Measurements from ENCODE around the gene PTS. TPM values are rescaled to one million over a fixed set of nuclear protein-coding genes. Genes with fewer than 3 reads are reported as not detected.

Gene PTS
- polyA plus RNA-seq, 3 donors = 11.8 to 25.0 (median 14.0) TPM

DNA sequence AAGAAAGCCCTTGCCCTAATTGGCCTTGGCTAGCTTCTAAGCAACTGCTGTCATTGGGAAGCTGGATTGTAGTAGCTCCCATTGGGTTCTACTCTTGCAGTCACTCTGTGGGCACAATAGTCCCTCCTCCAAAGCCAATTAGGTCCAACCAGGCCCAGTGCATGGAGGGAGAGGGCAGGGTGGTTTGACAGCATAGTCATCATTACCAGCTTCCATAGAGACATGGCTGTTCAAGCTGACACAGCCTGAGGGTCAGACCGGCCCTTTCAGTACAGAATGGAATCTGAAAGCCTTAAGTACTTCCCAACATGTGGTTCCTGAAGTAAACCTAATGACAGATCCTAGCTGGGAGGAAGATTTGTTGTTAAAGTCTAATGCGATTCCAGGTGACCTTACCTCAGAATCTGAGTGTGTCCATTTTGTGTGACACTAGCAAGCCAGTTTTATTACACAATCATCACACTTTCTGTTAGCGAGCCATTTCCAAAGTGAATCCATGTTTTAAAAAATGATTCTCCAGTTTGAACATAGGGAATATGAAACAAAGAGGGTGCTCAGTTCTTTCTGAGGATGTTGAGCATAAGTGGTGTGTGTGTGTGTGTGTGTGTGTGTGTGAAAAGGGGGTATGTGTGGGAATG is 27.5 kb downstream of the PTS start:
- no peaks in the 10 kb centered on the region for H3K9me3 ChIP-seq (replicated peaks in 1 of 2; ENCODE audit: control insufficient read depth in 1 of 2, insufficient read depth in 1 of 2, low read length in 2 of 2)
- no peak overlapping the region for H3K9ac ChIP-seq (ENCODE audit: insufficient read depth, low read length, poor library complexity, severe bottlenecking)
- H3K4me3 Mint-ChIP-seq = no peak overlapping the region
- no peaks in the 10 kb centered on the region for H3K4me1 ChIP-seq (ENCODE audit: control insufficient read depth in 1 of 2, insufficient read depth in 2 of 2, low read length in 2 of 2)
- H4K20me1 ChIP-seq (ENCODE audit: insufficient read depth, low read length) = no peaks in the 10 kb centered on the region
- DNase-seq = no peak
- intact Hi-C loops (cut with micrococcal nuclease) = no loop called here
- H3K27me3 Mint-ChIP-seq (ENCODE audit: low read depth in 3 of 3) = peaks cover 0 to 2% (median 0%) of the 10 kb centered on the region in 3 donors
- H3K4me1 Mint-ChIP-seq = no peaks in the 10 kb centered on the region
- 100% methylated on average over 1 of the region's 3 CpGs for WGBS (ENCODE audit: insufficient coverage)
- no peak overlapping the region for H3K27ac Mint-ChIP-seq
- no peak overlapping the region for H3K27ac ChIP-seq (ENCODE audit: low read depth in 1 of 2, low read length in 2 of 2)
- H3K79me2 ChIP-seq (ENCODE audit: insufficient read depth, low read length) = no peaks in the 10 kb centered on the region
- TF ChIP-seq, protein P1, sequence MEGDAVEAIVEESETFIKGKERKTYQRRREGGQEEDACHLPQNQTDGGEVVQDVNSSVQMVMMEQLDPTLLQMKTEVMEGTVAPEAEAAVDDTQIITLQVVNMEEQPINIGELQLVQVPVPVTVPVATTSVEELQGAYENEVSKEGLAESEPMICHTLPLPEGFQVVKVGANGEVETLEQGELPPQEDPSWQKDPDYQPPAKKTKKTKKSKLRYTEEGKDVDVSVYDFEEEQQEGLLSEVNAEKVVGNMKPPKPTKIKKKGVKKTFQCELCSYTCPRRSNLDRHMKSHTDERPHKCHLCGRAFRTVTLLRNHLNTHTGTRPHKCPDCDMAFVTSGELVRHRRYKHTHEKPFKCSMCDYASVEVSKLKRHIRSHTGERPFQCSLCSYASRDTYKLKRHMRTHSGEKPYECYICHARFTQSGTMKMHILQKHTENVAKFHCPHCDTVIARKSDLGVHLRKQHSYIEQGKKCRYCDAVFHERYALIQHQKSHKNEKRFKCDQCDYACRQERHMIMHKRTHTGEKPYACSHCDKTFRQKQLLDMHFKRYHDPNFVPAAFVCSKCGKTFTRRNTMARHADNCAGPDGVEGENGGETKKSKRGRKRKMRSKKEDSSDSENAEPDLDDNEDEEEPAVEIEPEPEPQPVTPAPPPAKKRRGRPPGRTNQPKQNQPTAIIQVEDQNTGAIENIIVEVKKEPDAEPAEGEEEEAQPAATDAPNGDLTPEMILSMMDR (IDR thresholded peaks at IDR 0.05) = no peak
- H3K27me3 ChIP-seq (ENCODE audit: control insufficient read depth in 2 of 2, insufficient read depth in 2 of 2, low read length in 2 of 2) = no peaks in the 10 kb centered on the region
- no peak overlapping the region for H3K4me2 ChIP-seq (replicated peaks; ENCODE audit: extremely low read depth, low read length, poor library complexity, severe bottlenecking)
- H3K9me3 Mint-ChIP-seq = no peaks in the 10 kb centered on the region
- no peak overlapping the region for H2AFZ ChIP-seq (ENCODE audit: insufficient read depth, low read depth, low read length, poor library complexity, severe bottlenecking)
- H3K36me3 ChIP-seq (replicated peaks in 1 of 2; ENCODE audit: control insufficient read depth in 1 of 2, insufficient read depth in 2 of 2, low read length in 2 of 2) = no peaks in the 10 kb centered on the region
- no peaks in the 10 kb centered on the region for H3K36me3 Mint-ChIP-seq
- no peak overlapping the region for H3K4me3 ChIP-seq (replicated peaks in 1 of 3; ENCODE audit: low read depth in 2 of 3, low read length in 3 of 3)

DNA sequence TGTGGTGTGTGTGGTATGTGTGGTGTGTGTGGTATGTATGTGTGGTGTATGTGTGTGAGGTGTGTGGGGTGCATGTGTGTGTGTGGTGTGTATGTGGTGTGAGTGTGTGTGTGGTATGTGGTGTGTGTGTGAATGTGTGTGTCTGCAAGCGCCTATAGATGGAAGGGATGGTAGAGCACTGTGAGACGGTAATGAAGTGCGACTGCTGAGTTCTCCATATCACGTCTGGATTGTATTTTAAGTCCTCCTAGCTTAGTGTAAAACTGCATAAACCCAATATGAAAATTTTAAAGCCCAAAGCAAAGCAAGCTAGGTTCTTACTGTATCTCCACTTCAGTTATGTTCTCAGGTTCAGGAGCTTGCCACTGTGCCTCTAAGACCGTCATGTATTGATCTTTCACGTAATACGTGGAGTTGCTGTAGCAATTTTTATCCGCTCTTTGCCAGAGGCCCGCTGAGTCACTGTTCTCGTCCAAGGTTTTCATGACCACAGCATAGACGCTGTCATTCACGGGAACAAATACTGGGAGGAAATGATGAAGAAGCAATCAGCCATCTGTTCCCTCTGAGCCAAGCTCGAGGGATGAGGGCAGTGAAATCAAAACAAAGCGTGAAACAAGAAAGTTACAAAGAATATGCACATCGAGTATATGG is 29.0 kb downstream of the PTS start:
- no peaks in the 10 kb centered on the region for H3K4me1 ChIP-seq (ENCODE audit: control insufficient read depth in 1 of 2, insufficient read depth in 2 of 2, low read length in 2 of 2)
- no peaks in the 10 kb centered on the region for H3K27me3 ChIP-seq (ENCODE audit: control insufficient read depth in 2 of 2, insufficient read depth in 2 of 2, low read length in 2 of 2)
- intact Hi-C loops (cut with micrococcal nuclease) = no loop called here
- no peaks in the 10 kb centered on the region for H3K36me3 Mint-ChIP-seq
- DNase-seq = peak in 1 of 3 donors; percentile 5
- H3K9me3 ChIP-seq (replicated peaks in 1 of 2; ENCODE audit: control insufficient read depth in 1 of 2, insufficient read depth in 1 of 2, low read length in 2 of 2) = no peaks in the 10 kb centered on the region
- no peaks in the 10 kb centered on the region for H3K9me3 Mint-ChIP-seq
- H2AFZ ChIP-seq (ENCODE audit: insufficient read depth, low read depth, low read length, poor library complexity, severe bottlenecking) = no peak overlapping the region
- no peak overlapping the region for H3K9ac ChIP-seq (ENCODE audit: insufficient read depth, low read length, poor library complexity, severe bottlenecking)
- TF ChIP-seq, protein P1 (IDR thresholded peaks at IDR 0.05) = no peak
- no peaks in the 10 kb centered on the region for H4K20me1 ChIP-seq (ENCODE audit: insufficient read depth, low read length)
- WGBS (ENCODE audit: insufficient coverage) = 7% methylated on average over 13 of the region's 15 CpGs
- H3K36me3 ChIP-seq (replicated peaks in 1 of 2; ENCODE audit: control insufficient read depth in 1 of 2, insufficient read depth in 2 of 2, low read length in 2 of 2) = no peaks in the 10 kb centered on the region
- H3K4me1 Mint-ChIP-seq = no peaks in the 10 kb centered on the region
- no peaks in the 10 kb centered on the region for H3K27me3 Mint-ChIP-seq (ENCODE audit: low read depth in 3 of 3)
- H3K27ac Mint-ChIP-seq = no peak overlapping the region
- no peaks in the 10 kb centered on the region for H3K79me2 ChIP-seq (ENCODE audit: insufficient read depth, low read length)
- H3K27ac ChIP-seq (ENCODE audit: low read depth in 1 of 2, low read length in 2 of 2) = no peak overlapping the region
- H3K4me3 Mint-ChIP-seq = no peak overlapping the region
- H3K4me2 ChIP-seq (replicated peaks; ENCODE audit: extremely low read depth, low read length, poor library complexity, severe bottlenecking) = no peak overlapping the region
- no peak overlapping the region for H3K4me3 ChIP-seq (replicated peaks in 1 of 3; ENCODE audit: low read depth in 2 of 3, low read length in 3 of 3)

All from CD14-positive monocyte (primary cell).